ENCODE measurements around the gene SSTR5. TPM values are rescaled to one million over a fixed set of nuclear protein-coding genes. Genes with fewer than 3 reads are reported as not detected.

SSTR5 gene
- total and polyA plus RNA-seq, 2 of the 4 experiments (the other 2 are of a cell fraction), result not detected

DNA sequence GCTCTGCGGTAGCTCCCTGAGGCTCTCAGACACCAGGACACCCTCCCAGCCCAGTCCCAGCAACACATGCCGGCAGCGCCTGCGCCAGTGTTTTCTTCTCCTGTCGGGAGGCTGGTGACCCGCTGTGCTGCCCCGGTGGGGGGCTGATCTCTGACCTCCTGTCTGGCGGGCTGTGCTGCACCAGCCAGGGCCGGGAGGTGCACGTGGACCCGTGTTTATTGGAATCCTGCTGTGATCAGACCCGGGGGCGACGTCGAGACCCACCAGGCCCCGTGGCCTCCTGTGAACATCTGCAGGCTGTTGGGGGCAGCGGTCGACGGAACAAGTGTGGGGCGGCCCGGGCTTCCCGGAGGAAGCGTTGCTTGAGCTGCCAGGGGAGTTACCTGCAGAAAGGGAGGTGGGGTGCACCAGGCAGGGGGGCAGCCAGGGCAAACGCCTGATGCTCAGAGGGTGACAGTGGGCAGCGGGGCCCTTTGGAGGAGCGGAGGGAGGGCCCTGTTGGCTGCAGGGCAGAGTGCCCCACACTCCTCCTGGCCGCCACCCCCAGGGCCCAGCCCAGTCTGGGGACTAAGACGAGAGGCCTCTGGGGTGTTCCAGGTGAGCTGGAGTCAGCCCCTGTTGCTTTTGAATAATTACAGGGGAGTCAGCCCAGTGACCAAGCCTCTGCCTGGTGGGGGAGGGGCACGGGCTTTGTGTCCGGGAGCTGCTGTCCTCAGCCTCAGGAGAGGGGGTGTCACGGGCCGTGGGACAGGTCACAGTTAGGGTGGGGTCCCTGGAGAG is 2.3 kb upstream of the SSTR5 start:
- no peak overlapping the region for H3K4me2 ChIP-seq (ENCODE audit: low read depth, low read length)
- ChIA-PET POLR2A (ENCODE audit: unreplicated experiment) (no interaction called here), CTCF (no interaction called here)
- no peak overlapping the region for H2AK9ac ChIP-seq (replicated peaks; ENCODE audit: low read depth, low read length, poor library complexity)
- no TSS peak for BruUV-seq (replicated peaks)
- H2BK15ac ChIP-seq (ENCODE audit: low read depth, low read length), result no peak overlapping the region
- no peak overlapping the region for H2BK120ac ChIP-seq (ENCODE audit: low read depth, low read length)
- no peak overlapping the region for H2BK20ac ChIP-seq (ENCODE audit: low read depth, low read length)
- intact Hi-C loops (cut with micrococcal nuclease) (no loop called here), dilution Hi-C loops (cut with HindIII; ENCODE audit: low sequenced_read_pairs, unreplicated experiment) (no loop called here), in situ Hi-C loops (cut with MboI; ENCODE audit: low sequenced_read_pairs) (loop anchor here (25.0 kb wide), 1 partner anchor 358 kb away; the partner anchor contains the start of genes ANTKMT, FBXL16 and METRN)
- H3K9me1 ChIP-seq (ENCODE audit: insufficient read depth, low read length), result no peaks in the 10 kb centered on the region
- H3K14ac ChIP-seq (replicated peaks; ENCODE audit: low read depth, low read length), result no peak overlapping the region
- DNase-seq, result no peak
- WGBS, 2 experiments (ENCODE audit: extremely low coverage in 2 of 2, insufficient read length in 1 of 2), result 13% methylated on average over 11 of the region's 32 CpGs; no CpG with 5 or more reads in 1 of the 2 experiments
- no peak overlapping the region for H2BK5ac ChIP-seq (ENCODE audit: low read depth, low read length, poor library complexity, severe bottlenecking)
- peaks cover 64% of the 10 kb centered on the region for H3K27me3 ChIP-seq (ENCODE audit: control insufficient read depth, insufficient read depth, low read length)
- H3K9ac ChIP-seq (ENCODE audit: low read depth, low read length), result no peak overlapping the region
- no peaks in the 10 kb centered on the region for H4K20me1 ChIP-seq (ENCODE audit: insufficient read depth, low read length)
- H4K5ac ChIP-seq (ENCODE audit: low read depth, low read length), result no peak overlapping the region
- no peak overlapping the region for H2AFZ ChIP-seq (replicated peaks; ENCODE audit: low read length, poor library complexity)
- H3K18ac ChIP-seq (ENCODE audit: low read depth, low read length), result no peak overlapping the region
- H3K79me1 ChIP-seq (ENCODE audit: low read depth in 1 of 2, low read length in 2 of 2), result no peaks in the 10 kb centered on the region
- no peaks in the 10 kb centered on the region for H3K4me1 ChIP-seq (ENCODE audit: control insufficient read depth, insufficient read depth, low read length)
- no peak overlapping the region for H3K23ac ChIP-seq (ENCODE audit: low read depth, low read length)
- no peak overlapping the region for H3K4ac ChIP-seq (ENCODE audit: low read depth, low read length)
- no peak for ATAC-seq (ENCODE audit: low read depth)
- no peaks in the 10 kb centered on the region for H3K36me3 ChIP-seq (ENCODE audit: control insufficient read depth, insufficient read depth, low read length)
- H3K27ac ChIP-seq (ENCODE audit: insufficient read depth, low read length), result no peak overlapping the region
- no peak overlapping the region for H3K4me3 ChIP-seq (ENCODE audit: insufficient read depth, low read depth, low read length)
- H4K8ac ChIP-seq (ENCODE audit: low read depth in 2 of 2, low read length in 2 of 2), result no peak overlapping the region
- no peak overlapping the region for H3K56ac ChIP-seq (ENCODE audit: extremely low read depth, insufficient read depth, low read length)
- no peak overlapping the region for H4K91ac ChIP-seq (ENCODE audit: insufficient read depth, low read depth, low read length)
- H2AK5ac ChIP-seq (ENCODE audit: low read depth, low read length), result no peak overlapping the region
- TF ChIP-seq MAZ (IDR thresholded peaks at IDR 0.05; ENCODE audit: borderline replicate concordance, low read depth, low read length) (no peak), POLR2A (IDR thresholded peaks at IDR 0.05; ENCODE audit: low read depth, low read length) (no peak), MAFK (IDR thresholded peaks at IDR 0.05; ENCODE audit: low read depth, low read length) (no peak), NFE2L2 (IDR thresholded peaks at IDR 0.05; ENCODE audit: low read depth, low read length) (no peak), SMC3 (IDR thresholded peaks at IDR 0.05; ENCODE audit: low read depth, low read length) (no peak), RFX5 (IDR thresholded peaks at IDR 0.05; ENCODE audit: low read depth, low read length) (no peak), CHD1 (IDR thresholded peaks at IDR 0.05; ENCODE audit: low read depth, low read length) (no peak), MXI1 (IDR thresholded peaks at IDR 0.05; ENCODE audit: borderline replicate concordance, low read depth, low read length) (no peak), FOS (IDR thresholded peaks at IDR 0.05; ENCODE audit: low read depth, low read length) (no peak), RAD21 (IDR thresholded peaks at IDR 0.05; ENCODE audit: low read length) (no peak)
- TF ChIP-seq, protein P1, sequence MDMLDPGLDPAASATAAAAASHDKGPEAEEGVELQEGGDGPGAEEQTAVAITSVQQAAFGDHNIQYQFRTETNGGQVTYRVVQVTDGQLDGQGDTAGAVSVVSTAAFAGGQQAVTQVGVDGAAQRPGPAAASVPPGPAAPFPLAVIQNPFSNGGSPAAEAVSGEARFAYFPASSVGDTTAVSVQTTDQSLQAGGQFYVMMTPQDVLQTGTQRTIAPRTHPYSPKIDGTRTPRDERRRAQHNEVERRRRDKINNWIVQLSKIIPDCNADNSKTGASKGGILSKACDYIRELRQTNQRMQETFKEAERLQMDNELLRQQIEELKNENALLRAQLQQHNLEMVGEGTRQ (IDR thresholded peaks at IDR 0.05; ENCODE audit: low read depth, low read length), result no peak
- H3K9me3 ChIP-seq (ENCODE audit: control insufficient read depth, insufficient read depth, low read length), result no peaks in the 10 kb centered on the region

Measured in IMR-90 (cell line).